GM23338 (cell line): ENCODE results near the gene METAP1D. TPM values are rescaled to one million over a fixed set of nuclear protein-coding genes. Genes with fewer than 3 reads are reported as not detected.
"Not testable (repeated sequence)": the region's sequence is repeated elsewhere in the genome, so short reads cannot be mapped to it uniquely, and the experiment has no call there.

Source experiments
- ATAC-seq: fragments of 200-7000 bp; cut with Tn5 transposase; 3 replicates; pipeline ENCODE4 v1.9.1; 2020
- DNase-seq: peaks from one replicate; pipeline ENCODE4 v3.0.0-alpha.2; 2015; ENCODE audit warnings: low spot score
- H2AFZ ChIP-seq: fragments of 200-600 bp; sonication (generic); 2 replicates; pipeline ENCODE4 v1.8.0; 2016; ENCODE audit warnings: antibody characterized with exemption, mild to moderate bottlenecking, moderate library complexity
- H3F3A ChIP-seq: fragments of 200-600 bp; sonication (generic); replicated peaks from 2 replicates; pipeline ENCODE4 v1.8.0; 2017; ENCODE audit warnings: antibody characterized with exemption, mixed run types, low read depth
- H3K27ac ChIP-seq: fragments of 200-600 bp; sonication (generic); 2 replicates; pipeline ENCODE4 v1.6.1; 2016; ENCODE audit warnings: low read depth
- H3K27me3 ChIP-seq: fragments of 200-600 bp; sonication (generic); 2 replicates; pipeline ENCODE4 v1.8.0; 2016; ENCODE audit warnings: mild to moderate bottlenecking, mixed run types, moderate library complexity; ENCODE audit not compliant: insufficient read depth
- H3K36me3 ChIP-seq: fragments of 200-600 bp; sonication (generic); 2 replicates; pipeline ENCODE4 v1.8.0; 2016; ENCODE audit warnings: mild to moderate bottlenecking; ENCODE audit not compliant: insufficient read depth
- H3K4me1 ChIP-seq: fragments of 200-600 bp; sonication (generic); 2 replicates; pipeline ENCODE4 v1.8.0; 2016; ENCODE audit warnings: mild to moderate bottlenecking, moderate library complexity; ENCODE audit not compliant: insufficient read depth
- H3K4me2 ChIP-seq: fragments of 200-600 bp; sonication (generic); 2 replicates; pipeline ENCODE4 v1.7.1; 2017; ENCODE audit warnings: mixed run types
- H3K4me3 ChIP-seq: fragments of 200-600 bp; sonication (generic); 2 replicates; pipeline ENCODE4 v1.6.1; 2016; ENCODE audit warnings: mixed run types
- H3K79me2 ChIP-seq: fragments of 200-600 bp; sonication (generic); replicated peaks from 2 replicates; pipeline ENCODE4 v1.8.0; 2017; ENCODE audit warnings: mild to moderate bottlenecking; ENCODE audit not compliant: insufficient read depth
- H3K9me2 ChIP-seq: fragments of 200-600 bp; sonication (generic); 2 replicates; pipeline ENCODE4 v1.8.0; 2017; ENCODE audit not compliant: insufficient read depth
- H4K20me1 ChIP-seq: fragments of 200-600 bp; sonication (generic); replicated peaks from 2 replicates; pipeline ENCODE4 v1.8.0; 2017; ENCODE audit warnings: mild to moderate bottlenecking; ENCODE audit not compliant: insufficient read depth
- H3K27ac Mint-ChIP-seq: 2 replicates; pipeline ENCODE4 v1.8.0; 2020; ENCODE audit warnings: inconsistent platforms, mild to moderate bottlenecking, moderate library complexity, mixed read lengths
- H3K27me3 Mint-ChIP-seq: 3 replicates; pipeline ENCODE4 v1.8.0; 2022; ENCODE audit warnings: low read depth, mild to moderate bottlenecking, moderate library complexity, mixed read lengths, inconsistent platforms; ENCODE audit not compliant: insufficient read depth, poor library complexity
- H3K36me3 Mint-ChIP-seq: 3 replicates; pipeline ENCODE4 v1.8.0; 2021; ENCODE audit warnings: low read depth, mild to moderate bottlenecking, inconsistent platforms, moderate library complexity, mixed read lengths
- H3K4me1 Mint-ChIP-seq: 3 replicates; pipeline ENCODE4 v1.8.0; 2020; ENCODE audit warnings: mild to moderate bottlenecking, inconsistent platforms, mixed read lengths
- H3K4me3 Mint-ChIP-seq: 3 replicates; pipeline ENCODE4 v1.8.0; 2021; ENCODE audit warnings: moderate library complexity, mild to moderate bottlenecking, inconsistent platforms, mixed read lengths
- H3K9me3 Mint-ChIP-seq: 3 replicates; pipeline ENCODE4 v1.8.0; 2020; ENCODE audit warnings: moderate library complexity, mild to moderate bottlenecking, inconsistent platforms, mixed read lengths
- CREB1 ChIP-seq: fragments of 250-450 bp; sonication (Bioruptor Pico); IDR thresholded peaks from 2 replicates; pipeline ENCODE4 v1.5.0; 2020; ENCODE audit warnings: low read depth, mild to moderate bottlenecking, moderate library complexity
- ETS1 ChIP-seq: IDR thresholded peaks from 2 replicates; pipeline ENCODE4 v1.6.1; 2016; ENCODE audit warnings: antibody characterized with exemption
- EZH2 ChIP-seq: fragments of 200-600 bp; sonication (generic); IDR thresholded peaks from one replicate; pipeline ENCODE4 v1.8.0; 2017; ENCODE audit warnings: antibody characterized with exemption, mild to moderate bottlenecking, low read depth; ENCODE audit not compliant: unreplicated experiment
- EZH2phosphoT487 ChIP-seq: fragments of 200-600 bp; sonication (generic); IDR thresholded peaks from one replicate; pipeline ENCODE4 v1.8.1; 2018; ENCODE audit warnings: antibody characterized with exemption; ENCODE audit not compliant: unreplicated experiment
- JUNB ChIP-seq: IDR thresholded peaks from one replicate; pipeline ENCODE4 v1.6.1; 2016; ENCODE audit warnings: antibody characterized with exemption; ENCODE audit not compliant: unreplicated experiment
- NANOG ChIP-seq: IDR thresholded peaks from 2 replicates; pipeline ENCODE4 v1.6.1; 2016; ENCODE audit warnings: antibody characterized with exemption, borderline replicate concordance
- STAT1 ChIP-seq: IDR thresholded peaks from one replicate; pipeline ENCODE4 v1.6.1; 2016; ENCODE audit warnings: antibody characterized with exemption; ENCODE audit not compliant: unreplicated experiment
- ZNF114 ChIP-seq: fragments of 250-450 bp; sonication (Bioruptor Pico); IDR thresholded peaks from 2 replicates; pipeline ENCODE4 v1.5.0; 2020; ENCODE audit warnings: mild to moderate bottlenecking, moderate library complexity
- ZNF331 ChIP-seq: fragments of 250-450 bp; sonication (Bioruptor Pico); IDR thresholded peaks from 2 replicates; pipeline ENCODE4 v1.5.0; 2020; ENCODE audit warnings: low read depth, mild to moderate bottlenecking, moderate library complexity
- polyA plus RNA-seq: library from polyadenylated mRNA; unstranded; fragments of >200 nt; fragmentation: Nextera tagmentation; extraction: Ambion mirVana; gene quantifications from 2 replicates; pipeline ENCODE4 v1.2.1, GENCODE V29; 2016
- total RNA-seq: library from RNA; depleted of rRNA; stranded (reverse); fragments of >200 nt; shearing (Covaris generic); gene quantifications from 2 replicates; pipeline ENCODE4 v1.2.3, GENCODE V29; 2014
- TF ChIP-seq, protein P1 (sequence below): IDR thresholded peaks from one replicate; pipeline ENCODE4 v1.6.1; 2018; ENCODE audit warnings: antibody characterized with exemption; ENCODE audit not compliant: unreplicated experiment
- TF ChIP-seq, protein P2 (sequence below), 2 experiments: fragments of 200-600 bp in 1 of 2; sonication (generic) in 1 of 2; conservative IDR thresholded peaks; 2 replicates each; pipeline versions ENCODE4 v1.5.1 to v1.6.1; 2016 to 2017; ENCODE audit warnings: antibody characterized with exemption in 2 of 2, low read depth in 2 of 2, mild to moderate bottlenecking in 2 of 2, moderate library complexity in 1 of 2

Gene METAP1D
- total and polyA plus RNA-seq, 2 experiments from 2014 or later, result 12.8 to 15.5 TPM

DNA sequence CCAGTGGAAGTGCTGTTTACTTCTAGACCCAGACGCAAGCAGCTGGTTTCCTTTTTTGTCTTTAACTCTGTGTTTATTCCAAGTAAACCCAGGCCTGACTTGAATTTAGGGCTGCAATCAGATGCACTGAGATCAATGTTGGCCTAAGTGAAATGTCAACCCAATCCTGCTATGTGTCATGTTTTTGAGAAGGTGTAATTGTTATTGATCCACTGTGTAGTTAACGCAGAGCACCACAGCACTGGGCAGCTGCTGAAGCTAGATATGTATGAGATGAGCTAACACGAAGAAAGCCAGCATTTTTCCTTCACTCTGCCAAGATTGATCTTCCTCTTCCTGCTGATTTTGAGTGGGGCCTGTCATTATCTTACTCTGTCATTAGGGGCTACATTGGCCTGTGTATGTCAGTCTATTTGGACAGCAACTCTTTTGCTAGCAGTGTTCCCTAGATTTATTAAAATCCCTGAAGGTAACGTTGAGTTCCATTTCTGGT lies 66.7 kb downstream of the METAP1D start:
- Histone ChIP-seq H3K36me3 (no peaks in the 10 kb centered on the region), H3K27me3 (no peaks in the 10 kb centered on the region), H3K4me3 (no peak overlapping the region), H3K27ac (no peak overlapping the region), H3F3A (no peaks in the 10 kb centered on the region), H4K20me1 (no peaks in the 10 kb centered on the region), H3K79me2 (no peaks in the 10 kb centered on the region), H3K9me2 (no peaks in the 10 kb centered on the region), H2AFZ (no peak overlapping the region), H3K4me2 (no peak overlapping the region), H3K4me1 (no peaks in the 10 kb centered on the region)
- no peak for DNase-seq
- no peaks in the 10 kb centered on the region; the same call in 1 of the 3 replicates for H3K36me3 Mint-ChIP-seq
- no peaks in the 10 kb centered on the region for H3K27me3 Mint-ChIP-seq
- H3K27ac Mint-ChIP-seq, result no peak overlapping the region
- ATAC-seq, result no peak
- H3K4me1 Mint-ChIP-seq, result no peaks in the 10 kb centered on the region
- TF ChIP-seq CREB1 (CRISPR knock-in tag), result no peak
- no peak for TF ChIP-seq NANOG
- TF ChIP-seq JUNB, result no peak
- TF ChIP-seq, protein P1, sequence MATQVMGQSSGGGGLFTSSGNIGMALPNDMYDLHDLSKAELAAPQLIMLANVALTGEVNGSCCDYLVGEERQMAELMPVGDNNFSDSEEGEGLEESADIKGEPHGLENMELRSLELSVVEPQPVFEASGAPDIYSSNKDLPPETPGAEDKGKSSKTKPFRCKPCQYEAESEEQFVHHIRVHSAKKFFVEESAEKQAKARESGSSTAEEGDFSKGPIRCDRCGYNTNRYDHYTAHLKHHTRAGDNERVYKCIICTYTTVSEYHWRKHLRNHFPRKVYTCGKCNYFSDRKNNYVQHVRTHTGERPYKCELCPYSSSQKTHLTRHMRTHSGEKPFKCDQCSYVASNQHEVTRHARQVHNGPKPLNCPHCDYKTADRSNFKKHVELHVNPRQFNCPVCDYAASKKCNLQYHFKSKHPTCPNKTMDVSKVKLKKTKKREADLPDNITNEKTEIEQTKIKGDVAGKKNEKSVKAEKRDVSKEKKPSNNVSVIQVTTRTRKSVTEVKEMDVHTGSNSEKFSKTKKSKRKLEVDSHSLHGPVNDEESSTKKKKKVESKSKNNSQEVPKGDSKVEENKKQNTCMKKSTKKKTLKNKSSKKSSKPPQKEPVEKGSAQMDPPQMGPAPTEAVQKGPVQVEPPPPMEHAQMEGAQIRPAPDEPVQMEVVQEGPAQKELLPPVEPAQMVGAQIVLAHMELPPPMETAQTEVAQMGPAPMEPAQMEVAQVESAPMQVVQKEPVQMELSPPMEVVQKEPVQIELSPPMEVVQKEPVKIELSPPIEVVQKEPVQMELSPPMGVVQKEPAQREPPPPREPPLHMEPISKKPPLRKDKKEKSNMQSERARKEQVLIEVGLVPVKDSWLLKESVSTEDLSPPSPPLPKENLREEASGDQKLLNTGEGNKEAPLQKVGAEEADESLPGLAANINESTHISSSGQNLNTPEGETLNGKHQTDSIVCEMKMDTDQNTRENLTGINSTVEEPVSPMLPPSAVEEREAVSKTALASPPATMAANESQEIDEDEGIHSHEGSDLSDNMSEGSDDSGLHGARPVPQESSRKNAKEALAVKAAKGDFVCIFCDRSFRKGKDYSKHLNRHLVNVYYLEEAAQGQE, result no peak
- no peak for TF ChIP-seq ZNF331 (CRISPR knock-in tag)
- TF ChIP-seq ETS1, result no peak
- no peak for TF ChIP-seq EZH2
- TF ChIP-seq, protein P2, sequence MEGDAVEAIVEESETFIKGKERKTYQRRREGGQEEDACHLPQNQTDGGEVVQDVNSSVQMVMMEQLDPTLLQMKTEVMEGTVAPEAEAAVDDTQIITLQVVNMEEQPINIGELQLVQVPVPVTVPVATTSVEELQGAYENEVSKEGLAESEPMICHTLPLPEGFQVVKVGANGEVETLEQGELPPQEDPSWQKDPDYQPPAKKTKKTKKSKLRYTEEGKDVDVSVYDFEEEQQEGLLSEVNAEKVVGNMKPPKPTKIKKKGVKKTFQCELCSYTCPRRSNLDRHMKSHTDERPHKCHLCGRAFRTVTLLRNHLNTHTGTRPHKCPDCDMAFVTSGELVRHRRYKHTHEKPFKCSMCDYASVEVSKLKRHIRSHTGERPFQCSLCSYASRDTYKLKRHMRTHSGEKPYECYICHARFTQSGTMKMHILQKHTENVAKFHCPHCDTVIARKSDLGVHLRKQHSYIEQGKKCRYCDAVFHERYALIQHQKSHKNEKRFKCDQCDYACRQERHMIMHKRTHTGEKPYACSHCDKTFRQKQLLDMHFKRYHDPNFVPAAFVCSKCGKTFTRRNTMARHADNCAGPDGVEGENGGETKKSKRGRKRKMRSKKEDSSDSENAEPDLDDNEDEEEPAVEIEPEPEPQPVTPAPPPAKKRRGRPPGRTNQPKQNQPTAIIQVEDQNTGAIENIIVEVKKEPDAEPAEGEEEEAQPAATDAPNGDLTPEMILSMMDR (conservative IDR thresholded peaks at IDR 0.05; ENCODE audit: low read depth in 2 of 2), result no peak
- no peak for TF ChIP-seq ZNF114 (CRISPR knock-in tag)
- no peak for TF ChIP-seq EZH2phosphoT487
- no peak for TF ChIP-seq STAT1
- H3K4me3 Mint-ChIP-seq, result no peak overlapping the region
- no peaks in the 10 kb centered on the region for H3K9me3 Mint-ChIP-seq

DNA sequence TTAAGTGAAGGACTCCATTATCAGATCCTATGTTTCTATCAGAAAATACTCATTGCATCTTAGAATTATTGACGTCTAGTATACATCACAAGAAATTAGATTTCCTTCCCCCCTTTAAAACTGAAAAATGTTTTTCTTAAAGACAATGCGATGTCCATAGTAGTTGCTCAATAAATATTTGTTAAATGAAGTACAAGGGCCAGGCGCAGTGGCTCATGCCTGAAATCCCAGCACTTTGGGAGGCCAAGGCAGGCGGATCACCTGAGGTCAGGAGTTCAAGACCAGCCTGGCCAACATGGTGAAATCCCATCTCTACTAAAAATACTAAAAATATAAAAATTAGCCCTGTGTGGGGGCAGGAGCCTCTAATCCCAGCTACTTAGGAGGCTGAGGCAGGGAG lies 68.2 kb downstream of the METAP1D start:
- not testable (repeated sequence) for H3K79me2 ChIP-seq, H3K27ac Mint-ChIP-seq, H3F3A ChIP-seq, H3K4me3 Mint-ChIP-seq, H3K4me3 ChIP-seq, H3K36me3 Mint-ChIP-seq, H3K9me2 ChIP-seq, H3K27me3 ChIP-seq, DNase-seq, H3K36me3 ChIP-seq, ATAC-seq, H3K9me3 Mint-ChIP-seq, H3K27ac ChIP-seq, H3K4me2 ChIP-seq, H3K4me1 Mint-ChIP-seq, H4K20me1 ChIP-seq, H2AFZ ChIP-seq, H3K27me3 Mint-ChIP-seq, H3K4me1 ChIP-seq
